ENCODE measurements around the gene FKBP3.

GRCh38 chr14:45073231-45073879 is 60.9 kb downstream of the FKBP3 start:
- TF ChIP-seq POLR2A (IDR thresholded peaks at IDR 0.05) = no peak
- TF ChIP-seq CTCF (IDR thresholded peaks at IDR 0.05 in 8 of 11, conservative IDR thresholded peaks at IDR 0.05 in 3 of 11) = no peak

All from spleen (tissue), 7 donors.